Smooth muscle cell (in vitro differentiated cells): ENCODE data around the gene EYA2. TPM values are rescaled to one million over a fixed set of nuclear protein-coding genes. Genes with fewer than 3 reads are reported as not detected.

ENCODE experiments used
- DNase-seq: peaks from one replicate; lab custom pipeline; 2025; ENCODE audit not compliant: unreplicated experiment; lab: John Stamatoyannopoulos, UW
- H2AFZ ChIP-seq: fragments of 200-600 bp; sonication (generic); 2 replicates; pipeline ENCODE4 v1.6.0; 2016; ENCODE audit warnings: antibody characterized with exemption, low read depth, mild to moderate bottlenecking
- H3F3A ChIP-seq: fragments of 200-600 bp; sonication (generic); 2 replicates; pipeline ENCODE4 v1.6.0; 2017; ENCODE audit warnings: antibody characterized with exemption, low read depth
- H3K27ac ChIP-seq: fragments of 200-600 bp; sonication (generic); 2 replicates; pipeline ENCODE4 v1.5.1; 2016; ENCODE audit warnings: low read depth, mild to moderate bottlenecking
- H3K27me3 ChIP-seq: fragments of 200-600 bp; sonication (generic); 2 replicates; pipeline ENCODE4 v1.6.1; 2016; ENCODE audit warnings: low read depth, mild to moderate bottlenecking
- H3K36me3 ChIP-seq: fragments of 200-600 bp; sonication (generic); 2 replicates; pipeline ENCODE4 v1.5.1; 2016; ENCODE audit warnings: low read depth
- H3K4me1 ChIP-seq: fragments of 200-600 bp; sonication (generic); 2 replicates; pipeline ENCODE4 v1.5.1; 2016; ENCODE audit warnings: low read depth
- H3K4me2 ChIP-seq: fragments of 200-600 bp; sonication (generic); 2 replicates; pipeline ENCODE4 v1.6.0; 2016; ENCODE audit warnings: mild to moderate bottlenecking
- H3K4me3 ChIP-seq: fragments of 200-600 bp; sonication (generic); 2 replicates; pipeline ENCODE4 v1.5.1; 2016; ENCODE audit warnings: mild to moderate bottlenecking
- H3K79me2 ChIP-seq: fragments of 200-600 bp; sonication (generic); 2 replicates; pipeline ENCODE4 v1.6.0; 2016; ENCODE audit warnings: low read depth, mild to moderate bottlenecking
- H3K9ac ChIP-seq: fragments of 200-600 bp; sonication (generic); 2 replicates; pipeline ENCODE4 v1.6.0; 2016; ENCODE audit warnings: low read depth
- H3K9me3 ChIP-seq: fragments of 200-600 bp; sonication (generic); replicated peaks from 2 replicates; pipeline ENCODE4 v1.5.1; 2016; ENCODE audit warnings: low read depth
- H4K20me1 ChIP-seq: fragments of 200-600 bp; sonication (generic); 2 replicates; pipeline ENCODE4 v1.6.0; 2016; ENCODE audit warnings: low read depth
- CTCF ChIP-seq: fragments of 200-600 bp; sonication (generic); IDR thresholded peaks from 2 replicates; pipeline ENCODE4 v1.5.1; 2017; ENCODE audit warnings: borderline replicate concordance, mild to moderate bottlenecking, antibody characterized with exemption; ENCODE audit not compliant: insufficient read depth, poor library complexity, severe bottlenecking
- WGBS: methylation state at CpG from one replicate; pipeline ENCODE4 v1.1.7; 2016; ENCODE audit warnings: low lambda C conversion rate; 5-methylcytosine and 5-hydroxymethylcytosine counted together
- polyA plus RNA-seq: library from polyadenylated mRNA; unstranded; fragments of >200 nt; fragmentation: Nextera tagmentation; extraction: Ambion mirVana; gene quantifications from 2 replicates; pipeline ENCODE4 v1.2.1, GENCODE V29; 2016
- total RNA-seq: library from RNA; depleted of rRNA; stranded (reverse); fragments of >200 nt; gene quantifications from 2 replicates; pipeline ENCODE4 v1.2.3, GENCODE V29; 2014

Gene EYA2
- total and polyA plus RNA-seq, 2 experiments from 2014 or later = 0.98 to 1.3 TPM

GRCh38 chr20:47191074-47191673, 296.5 kb downstream of the EYA2 start:
- Histone ChIP-seq H3K79me2 (no peaks in the 10 kb centered on the region), H3K36me3 (no peaks in the 10 kb centered on the region), H3K4me1 (no peaks in the 10 kb centered on the region), H3K27ac (no peak overlapping the region), H3F3A (no peaks in the 10 kb centered on the region), H4K20me1 (no peaks in the 10 kb centered on the region), H3K9ac (no peak overlapping the region), H3K4me2 (no peak overlapping the region), H3K27me3 (no peaks in the 10 kb centered on the region), H3K4me3 (no peak overlapping the region), H2AFZ (no peak overlapping the region), H3K9me3 (no peaks in the 10 kb centered on the region)
- WGBS = 65% methylated on average over 1 of the region's 1 CpG
- DNase-seq = no peak
- TF ChIP-seq CTCF = no peak

GRCh38 chr20:47191956-47192355, 297.3 kb downstream of the EYA2 start:
- TF ChIP-seq CTCF = no peak
- H3K9me3 ChIP-seq = no peaks in the 10 kb centered on the region
- no peaks in the 10 kb centered on the region for H3K4me1 ChIP-seq
- no peak overlapping the region for H2AFZ ChIP-seq
- H3F3A ChIP-seq = no peaks in the 10 kb centered on the region
- DNase-seq = no peak
- H4K20me1 ChIP-seq = no peaks in the 10 kb centered on the region
- no peak overlapping the region for H3K27ac ChIP-seq
- H3K36me3 ChIP-seq = no peaks in the 10 kb centered on the region
- no peaks in the 10 kb centered on the region for H3K27me3 ChIP-seq
- WGBS = 87% methylated on average over 3 of the region's 3 CpGs
- H3K79me2 ChIP-seq = no peaks in the 10 kb centered on the region
- no peak overlapping the region for H3K9ac ChIP-seq
- no peak overlapping the region for H3K4me3 ChIP-seq
- no peak overlapping the region for H3K4me2 ChIP-seq

GRCh38 chr20:47195573-47195972, 300.9 kb downstream of the EYA2 start:
- no peaks in the 10 kb centered on the region for H3K27me3 ChIP-seq
- no peak overlapping the region for H3K4me2 ChIP-seq
- H2AFZ ChIP-seq = no peak overlapping the region
- H3K9ac ChIP-seq = no peak overlapping the region
- no peak overlapping the region for H3K27ac ChIP-seq
- H3F3A ChIP-seq = no peaks in the 10 kb centered on the region
- no peaks in the 10 kb centered on the region for H3K4me1 ChIP-seq
- 75% methylated on average over 9 of the region's 9 CpGs for WGBS
- no peaks in the 10 kb centered on the region for H4K20me1 ChIP-seq
- H3K36me3 ChIP-seq = no peaks in the 10 kb centered on the region
- no peak overlapping the region for H3K4me3 ChIP-seq
- DNase-seq = no peak
- TF ChIP-seq CTCF = no peak
- no peaks in the 10 kb centered on the region for H3K9me3 ChIP-seq
- H3K79me2 ChIP-seq = no peaks in the 10 kb centered on the region
